OCI-LY7 (cell line): ENCODE data around the gene KANSL1. TPM values are rescaled to one million over a fixed set of nuclear protein-coding genes. Genes with fewer than 3 reads are reported as not detected.

Source experiments
- BruUV-seq: library from RNA; stranded (reverse); fragments of 400-500 nt; replicated peaks from 2 replicates; lab custom pipeline; 2021; lab: Mats Ljungman, UMichigan
- CTCF ChIA-PET: fragments of 300-600 bp; sonication (Branson Sonifier 250); formaldehyde crosslinking; loops from one replicate; lab custom pipeline; 2022; ENCODE audit warnings: antibody characterized with exemption; ENCODE audit not compliant: unreplicated experiment; lab: Charles Lee
- POLR2A ChIA-PET: fragments of 300-600 bp; sonication (Branson Sonifier 250); formaldehyde crosslinking; loops from one replicate; lab custom pipeline; 2022; ENCODE audit warnings: antibody characterized with exemption; lab: Charles Lee
- DNase-seq: peaks from one replicate; pipeline ENCODE4 v3.0.0-alpha.2; 2015; ENCODE audit warnings: low spot score
- H2AFZ ChIP-seq: fragments of 200-600 bp; sonication (generic), shearing (Covaris generic); 2 replicates; pipeline ENCODE4 v1.6.1; 2014; ENCODE audit warnings: mild to moderate bottlenecking, antibody characterized with exemption, low read length, moderate library complexity
- H3K27ac ChIP-seq: fragments of 200-600 bp; sonication (generic); 2 replicates; pipeline ENCODE4 v1.5.1; 2014; ENCODE audit warnings: mixed run types, low read depth, mild to moderate bottlenecking, moderate library complexity, low read length, inconsistent platforms; ENCODE audit not compliant: poor library complexity, severe bottlenecking
- H3K36me3 ChIP-seq: fragments of 200-600 bp; sonication (generic); 2 replicates; pipeline ENCODE4 v1.6.1; 2014; ENCODE audit warnings: mild to moderate bottlenecking, antibody characterized with exemption, low read length, moderate library complexity, mixed read lengths; ENCODE audit not compliant: insufficient read depth
- H3K4me1 ChIP-seq: fragments of 200-600 bp; sonication (generic); 2 replicates; pipeline ENCODE4 v1.5.1; 2014; ENCODE audit warnings: mild to moderate bottlenecking, low read length; ENCODE audit not compliant: insufficient read depth, poor library complexity, severe bottlenecking
- H3K4me2 ChIP-seq: fragments of 200-600 bp; sonication (generic); 2 replicates; pipeline ENCODE4 v1.6.1; 2014; ENCODE audit warnings: mild to moderate bottlenecking, low read length
- H3K4me3 ChIP-seq: fragments of 200-600 bp; sonication (generic); 2 replicates; pipeline ENCODE4 v1.5.1; 2014; ENCODE audit warnings: mild to moderate bottlenecking, low read depth, low read length; ENCODE audit not compliant: poor library complexity, severe bottlenecking
- H3K79me2 ChIP-seq: fragments of 200-600 bp; sonication (generic); 2 replicates; pipeline ENCODE4 v1.6.1; 2016; ENCODE audit warnings: low read depth, mild to moderate bottlenecking, low read length, moderate library complexity, mixed read lengths; ENCODE audit not compliant: insufficient read depth
- H3K9me2 ChIP-seq: fragments of 200-600 bp; sonication (generic); 2 replicates; pipeline ENCODE4 v1.6.1; 2016; ENCODE audit warnings: mild to moderate bottlenecking, low read length, mixed read lengths; ENCODE audit not compliant: insufficient read depth
- H3K9me3 ChIP-seq: fragments of 200-600 bp; sonication (generic); 2 replicates; pipeline ENCODE4 v1.6.1; 2014; ENCODE audit warnings: mild to moderate bottlenecking, mixed run types, low read length, mixed read lengths
- H4K20me1 ChIP-seq: fragments of 200-600 bp; sonication (generic); 2 replicates; pipeline ENCODE4 v1.6.1; 2014; ENCODE audit warnings: mild to moderate bottlenecking, antibody characterized with exemption, low read length, moderate library complexity, mixed read lengths; ENCODE audit not compliant: insufficient read depth
- CTCF ChIP-seq: fragments of 200-600 bp; sonication (generic); conservative IDR thresholded peaks from 2 replicates; pipeline ENCODE4 v1.5.1; 2014; ENCODE audit warnings: mild to moderate bottlenecking, antibody characterized with exemption, low read length, moderate library complexity, mixed read lengths
- EZH2phosphoT487 ChIP-seq: fragments of 200-600 bp; sonication (generic); IDR thresholded peaks from 2 replicates; pipeline ENCODE4 v1.6.1; 2018; ENCODE audit warnings: low read depth, borderline replicate concordance, mild to moderate bottlenecking, mixed run types, antibody characterized with exemption, low read length, moderate library complexity, mixed read lengths
- intact Hi-C: fragments of 100-400 bp; cut with micrococcal nuclease; formaldehyde crosslinking; loops from one replicate; pipeline ENCODE4 v1.10.0; 2022; ENCODE audit not compliant: unreplicated experiment
- total RNA-seq, 2 experiments: library from RNA; depleted of rRNA in 1 of 2; stranded (reverse); fragments of >200 nt in 1 of 2; shearing (Covaris generic) in 1 of 2; gene quantifications; 2 replicates each; pipeline ENCODE4 v1.2.3, GENCODE V29; 2014 to 2022

Gene KANSL1
- total RNA-seq, 2 experiments from 2014 or later, result 96.9 to 129 TPM

GRCh38 chr17:46139432-46140210 is 53.6 kb downstream of the KANSL1 start:
- Histone ChIP-seq H3K79me2 (peaks cover 98% of the 10 kb centered on the region), H4K20me1 (peaks cover 26% of the 10 kb centered on the region; the same call in 1 of the 2 replicates), H3K9me2 (no peaks in the 10 kb centered on the region), H3K4me1 (peaks cover 94% of the 10 kb centered on the region), H3K4me3 (peak overlapping the region; percentile 62), H2AFZ (no peak overlapping the region), H3K9me3 (no peaks in the 10 kb centered on the region), H3K4me2 (peak overlapping the region; percentile 83), H3K36me3 (peaks cover 31% of the 10 kb centered on the region; the same call in 1 of the 2 replicates), H3K27ac (peak overlapping the region; percentile 87)
- peak; percentile 76 for DNase-seq
- no peak for TF ChIP-seq CTCF
- TF ChIP-seq EZH2phosphoT487, result no peak
- intact Hi-C loops, result loop anchor here (2.0 kb wide), 1 partner anchor 53 kb away; the partner anchor contains the start of gene KANSL1
- CTCF ChIA-PET, result no interaction called here
- POLR2A ChIA-PET, result interaction anchor here (0.6 to 1.2 kb wide), 4 partner anchors 9 to 864 kb away, joined by 3 read pairs; no protein-coding TSS in a partner anchor
- BruUV-seq, result TSS peak; percentile 11

GRCh38 chr17:46138473-46138872 is 54.8 kb downstream of the KANSL1 start:
- peak overlapping the region; percentile 83 for H3K4me2 ChIP-seq
- H3K27ac ChIP-seq, result peak overlapping the region; percentile 87
- peaks cover 21% of the 10 kb centered on the region; the same call in 1 of the 2 replicates for H4K20me1 ChIP-seq
- DNase-seq, result no peak
- ChIA-PET CTCF (no interaction called here), POLR2A (no interaction called here)
- no peaks in the 10 kb centered on the region for H3K9me3 ChIP-seq
- peaks cover 99% of the 10 kb centered on the region for H3K79me2 ChIP-seq
- TF ChIP-seq EZH2phosphoT487 (no peak), CTCF (no peak)
- H2AFZ ChIP-seq, result no peak overlapping the region
- H3K4me1 ChIP-seq, result peaks cover 83% of the 10 kb centered on the region
- intact Hi-C loops, result loop anchor here (2.0 kb wide), 1 partner anchor 54 kb away; the partner anchor contains the start of gene KANSL1
- no TSS peak for BruUV-seq
- H3K9me2 ChIP-seq, result no peaks in the 10 kb centered on the region
- H3K4me3 ChIP-seq, result no peak overlapping the region
- H3K36me3 ChIP-seq, result peaks cover 31% of the 10 kb centered on the region; the same call in 1 of the 2 replicates
